Thymus (tissue), 11 donors: Measurements from ENCODE around the gene ATP6V1G1. TPM values are rescaled to one million over a fixed set of nuclear protein-coding genes. Genes with fewer than 3 reads are reported as not detected.
"Not testable (repeated sequence)": the region's sequence is repeated elsewhere in the genome, so short reads cannot be mapped to it uniquely, and the experiment has no call there.

ENCODE experiments used
- DNase-seq, 9 donors: peaks; one replicate each; pipeline ENCODE4 v3.0.0-alpha.2; 2013; ENCODE audit warnings: low spot score in 9 of 9, low read depth in 6 of 9, missing footprints in 1 of 9
- H3K27ac ChIP-seq, 2 donors: one replicate each; pipeline ENCODE4 v1.5.1; 2013; ENCODE audit warnings: control low read depth in 1 of 2, low read depth in 1 of 2, low read length in 1 of 2, mild to moderate bottlenecking in 1 of 2, moderate library complexity in 1 of 2
- H3K27me3 ChIP-seq, 2 donors: one replicate each; pipeline ENCODE4 v1.5.1; 2013; ENCODE audit warnings: low read length in 1 of 2; ENCODE audit not compliant: control insufficient read depth in 2 of 2, insufficient read depth in 1 of 2
- H3K36me3 ChIP-seq, 2 donors: one replicate each; pipeline ENCODE4 v1.5.1; 2013; ENCODE audit warnings: low read length in 1 of 2, mild to moderate bottlenecking in 1 of 2, moderate library complexity in 1 of 2; ENCODE audit not compliant: control insufficient read depth in 2 of 2, insufficient read depth in 2 of 2
- H3K4me1 ChIP-seq, 2 donors: one replicate each; pipeline ENCODE4 v1.5.1; 2013; ENCODE audit warnings: low read length in 2 of 2; ENCODE audit not compliant: control insufficient read depth in 2 of 2, insufficient read depth in 2 of 2
- H3K4me3 ChIP-seq, 2 donors: one replicate each; pipeline ENCODE4 v1.5.1; 2013; ENCODE audit warnings: low read length in 2 of 2, control low read depth in 1 of 2, mild to moderate bottlenecking in 1 of 2
- H3K9me3 ChIP-seq, 2 donors: one replicate each; pipeline ENCODE4 v1.5.1; 2013; ENCODE audit warnings: low read length in 1 of 2, mild to moderate bottlenecking in 1 of 2; ENCODE audit not compliant: control insufficient read depth in 2 of 2, insufficient read depth in 1 of 2
- WGBS: extraction: QIAGEN DNeasy Blood & Tissue Kit; methylation state at CpG from one replicate; pipeline ENCODE4 v1.1.7; 2013; 5-methylcytosine and 5-hydroxymethylcytosine counted together
- polyA plus RNA-seq: library from polyadenylated mRNA; stranded (reverse); fragments of 200-250 nt; gene quantifications from one replicate; pipeline ENCODE4 v1.2.3, GENCODE V29; 2013
- total RNA-seq: library from RNA; stranded (reverse); fragments of 120-200 nt; gene quantifications from one replicate; pipeline ENCODE4 v1.2.4, GENCODE V29; 2013
- donor health status: healthy.

Gene ATP6V1G1
- total and polyA plus RNA-seq, 2 donors, result 168 to 222 TPM

DNA sequence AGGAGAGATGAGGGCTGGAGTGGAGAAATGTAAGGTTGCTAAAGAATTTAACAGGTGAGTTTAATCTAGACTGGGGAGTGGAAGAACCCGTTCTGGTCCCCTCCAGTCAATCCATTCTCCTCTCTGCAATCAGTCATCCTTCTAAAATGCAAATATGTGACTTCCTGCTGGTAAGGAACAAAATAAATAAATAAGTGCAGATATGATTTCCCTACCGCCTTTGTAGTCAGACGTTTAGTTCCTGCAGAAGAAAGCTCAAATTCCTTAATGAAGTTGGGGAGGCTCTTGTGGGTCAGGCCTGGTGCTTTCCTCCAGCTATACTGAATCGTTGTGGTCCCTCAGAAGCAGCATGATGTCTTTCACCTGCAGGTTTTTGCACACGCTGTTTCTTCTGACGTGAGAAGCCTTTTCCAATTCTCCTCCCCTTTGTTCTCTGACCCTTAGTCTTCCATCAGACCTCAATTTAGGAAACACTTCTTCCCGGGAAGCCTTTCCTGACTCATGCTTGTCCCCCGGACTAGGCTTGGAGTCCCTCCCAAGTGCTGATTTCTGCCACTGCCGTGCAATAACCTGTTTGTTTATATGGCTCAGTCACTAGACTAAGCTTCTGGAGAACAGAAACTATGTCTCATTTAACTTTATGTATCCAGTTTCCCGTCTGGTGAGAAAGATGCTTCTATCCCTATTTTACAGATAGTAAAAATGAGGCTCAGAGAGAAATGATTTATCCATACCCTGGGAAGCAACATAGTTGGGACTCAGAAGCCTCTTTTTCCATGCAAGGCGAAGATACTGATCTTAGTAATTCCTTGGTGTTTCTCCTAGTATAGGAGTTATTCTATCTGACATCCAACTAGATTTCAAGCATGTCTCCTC, 1.3 kb downstream of the ATP6V1G1 start:
- DNase-seq, result no peak
- peak overlapping the region in 1 of 2 donors; percentile 84 for H3K27ac ChIP-seq
- H3K4me1 ChIP-seq, result peaks cover 33 to 34% of the 10 kb centered on the region in 2 donors
- no peaks in the 10 kb centered on the region for H3K9me3 ChIP-seq
- H3K4me3 ChIP-seq, result peak overlapping the region; percentile 84 to 99
- 35% methylated on average over 11 of the region's 11 CpGs for WGBS
- peaks cover 14% of the 10 kb centered on the region in 2 donors for H3K36me3 ChIP-seq
- no peaks in the 10 kb centered on the region for H3K27me3 ChIP-seq

DNA sequence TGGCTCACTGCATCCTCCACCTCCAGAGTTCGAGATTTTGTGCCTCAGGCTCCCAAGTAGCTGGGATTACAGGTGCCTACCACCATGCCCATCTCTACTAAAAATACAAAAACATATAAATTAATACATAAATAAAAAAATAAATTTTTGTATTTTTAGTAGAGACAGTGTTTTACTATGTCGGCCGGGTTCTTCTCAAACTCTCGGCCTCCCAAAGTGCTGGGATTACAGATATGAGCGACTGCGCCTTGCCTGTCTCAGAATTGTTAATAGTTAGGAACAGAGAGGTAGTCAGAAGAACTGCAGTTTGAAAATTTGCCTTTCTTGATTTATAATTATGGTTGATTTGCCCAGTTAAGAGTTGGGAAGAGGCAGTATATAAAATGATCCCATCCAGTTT, 2.8 kb downstream of the ATP6V1G1 start:
- H3K27me3 ChIP-seq, result no peaks in the 10 kb centered on the region
- H3K4me3 ChIP-seq, result no peak overlapping the region
- no peaks in the 10 kb centered on the region for H3K9me3 ChIP-seq
- H3K36me3 ChIP-seq, result peaks cover 28% of the 10 kb centered on the region in 2 donors
- WGBS, result 92% methylated on average over 6 of the region's 6 CpGs
- DNase-seq, result no peak
- H3K27ac ChIP-seq, result no peak overlapping the region
- peaks cover 33 to 34% of the 10 kb centered on the region in 2 donors for H3K4me1 ChIP-seq

DNA sequence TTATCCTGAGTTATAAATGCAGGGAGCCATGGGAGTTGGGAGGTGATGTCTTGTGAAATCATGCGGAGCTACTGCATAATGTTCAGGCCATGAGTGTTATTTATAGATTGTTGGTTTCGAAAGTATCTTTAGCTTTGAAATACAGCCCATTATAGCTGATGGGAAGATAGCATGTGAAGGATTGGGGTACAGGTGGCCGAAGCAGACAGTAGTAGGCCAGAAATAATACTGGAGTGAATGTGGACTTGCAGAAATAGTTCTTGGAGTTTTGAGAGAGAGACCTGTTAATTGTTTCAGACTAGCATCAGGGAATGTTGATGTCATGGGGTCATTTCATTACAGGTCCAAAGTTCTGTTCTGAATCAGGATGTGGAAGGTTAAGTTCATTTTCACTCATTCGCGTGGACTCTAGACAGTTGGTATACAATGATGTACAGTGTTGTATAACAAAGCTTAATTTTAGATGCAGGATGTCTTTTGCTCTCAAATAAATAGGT, 3.8 kb downstream of the ATP6V1G1 start:
- Histone ChIP-seq H3K27ac (peak overlapping the region; percentile 77), H3K4me3 (peak overlapping the region in 1 of 2 donors; percentile 39), H3K36me3 (peaks cover 32 to 36% of the 10 kb centered on the region in 2 donors), H3K27me3 (no peaks in the 10 kb centered on the region), H3K4me1 (peaks cover 33 to 34% of the 10 kb centered on the region in 2 donors), H3K9me3 (no peaks in the 10 kb centered on the region)
- 83% methylated on average over 5 of the region's 5 CpGs for WGBS
- DNase-seq, result no peak

DNA sequence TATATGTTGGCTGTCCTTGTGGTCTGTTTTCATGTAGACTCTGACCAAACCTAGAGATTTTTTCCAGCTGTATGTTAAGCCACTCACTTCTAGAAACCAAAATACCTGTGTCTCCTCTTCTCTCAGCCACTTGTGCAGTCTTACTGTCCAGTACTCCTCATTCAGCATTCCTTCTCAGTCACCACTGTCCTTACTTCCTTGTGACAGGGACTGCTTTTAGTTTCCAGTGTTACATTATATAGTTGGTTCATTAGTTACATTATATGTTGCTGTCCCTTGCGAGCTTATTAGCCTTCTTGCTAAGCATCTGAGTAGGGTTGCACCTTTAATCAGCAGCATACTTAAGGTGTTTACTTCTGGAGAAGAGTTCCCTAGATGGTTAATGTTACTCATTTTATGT, 4.3 kb downstream of the ATP6V1G1 start:
- Histone ChIP-seq H3K4me3 (peak overlapping the region in 1 of 2 donors; percentile 39), H3K27ac (peak overlapping the region; percentile 77 to 93), H3K9me3 (no peaks in the 10 kb centered on the region), H3K27me3 (no peaks in the 10 kb centered on the region), H3K36me3 (peaks cover 35 to 41% of the 10 kb centered on the region in 2 donors), H3K4me1 (peaks cover 33 to 34% of the 10 kb centered on the region in 2 donors)
- DNase-seq, result no peak
- 80% methylated on average over 1 of the region's 1 CpG for WGBS

DNA sequence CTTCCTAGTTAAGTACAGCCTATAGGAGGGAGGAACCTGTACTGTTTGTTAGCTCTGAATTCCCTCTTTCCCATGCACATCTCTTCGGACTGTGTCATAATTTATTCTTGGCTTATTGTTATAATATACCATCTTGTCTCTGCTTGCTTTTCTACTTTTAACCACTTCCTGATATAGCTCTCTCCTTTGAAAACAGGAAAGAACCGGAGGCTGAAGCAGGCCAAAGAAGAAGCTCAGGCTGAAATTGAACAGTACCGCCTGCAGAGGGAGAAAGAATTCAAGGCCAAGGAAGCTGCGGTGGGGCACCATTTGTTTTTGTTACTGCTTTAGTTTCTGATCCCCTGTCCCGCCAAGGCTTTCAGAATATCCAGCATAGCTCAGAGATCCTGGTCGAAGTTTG, 4.8 kb downstream of the ATP6V1G1 start:
- WGBS, result 3% methylated on average over 6 of the region's 6 CpGs
- Histone ChIP-seq H3K27ac (peak overlapping the region; percentile 77 to 86), H3K4me3 (peak overlapping the region; percentile 6 to 39), H3K36me3 (peaks cover 38 to 45% of the 10 kb centered on the region in 2 donors), H3K4me1 (peaks cover 28 to 30% of the 10 kb centered on the region in 2 donors), H3K9me3 (no peaks in the 10 kb centered on the region), H3K27me3 (no peaks in the 10 kb centered on the region)
- DNase-seq, result peak in 7 of 9 donors; percentile 44 to 91 (median 73)

DNA sequence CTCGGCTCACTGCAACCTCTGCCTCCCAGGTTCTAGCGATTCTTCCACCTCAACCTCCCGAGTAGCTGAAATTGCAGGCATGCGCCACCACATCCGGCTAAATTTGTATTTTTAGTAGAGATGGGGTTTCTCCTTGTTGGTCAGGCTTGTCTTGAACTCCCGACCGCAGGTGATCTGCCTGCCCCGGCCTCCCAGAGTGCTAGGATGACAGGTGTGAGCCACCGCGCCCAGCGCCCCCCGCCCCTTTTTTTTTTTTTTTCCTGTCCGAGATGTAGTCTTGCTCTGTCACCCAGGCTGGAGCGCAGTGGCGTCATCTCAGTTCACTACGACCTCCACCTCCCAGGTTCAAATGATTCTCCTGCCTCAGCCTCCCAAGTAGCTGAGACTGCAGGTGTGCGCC, 6.6 kb downstream of the ATP6V1G1 start:
- Histone ChIP-seq H3K36me3 (peaks cover 48 to 59% of the 10 kb centered on the region in 2 donors), H3K9me3 (no peaks in the 10 kb centered on the region), H3K27ac (no peak overlapping the region), H3K4me1 (peaks cover 21 to 26% of the 10 kb centered on the region in 2 donors), H3K4me3 (no peak overlapping the region), H3K27me3 (no peaks in the 10 kb centered on the region)
- WGBS, result 97% methylated on average over 17 of the region's 17 CpGs
- DNase-seq, result no peak

DNA sequence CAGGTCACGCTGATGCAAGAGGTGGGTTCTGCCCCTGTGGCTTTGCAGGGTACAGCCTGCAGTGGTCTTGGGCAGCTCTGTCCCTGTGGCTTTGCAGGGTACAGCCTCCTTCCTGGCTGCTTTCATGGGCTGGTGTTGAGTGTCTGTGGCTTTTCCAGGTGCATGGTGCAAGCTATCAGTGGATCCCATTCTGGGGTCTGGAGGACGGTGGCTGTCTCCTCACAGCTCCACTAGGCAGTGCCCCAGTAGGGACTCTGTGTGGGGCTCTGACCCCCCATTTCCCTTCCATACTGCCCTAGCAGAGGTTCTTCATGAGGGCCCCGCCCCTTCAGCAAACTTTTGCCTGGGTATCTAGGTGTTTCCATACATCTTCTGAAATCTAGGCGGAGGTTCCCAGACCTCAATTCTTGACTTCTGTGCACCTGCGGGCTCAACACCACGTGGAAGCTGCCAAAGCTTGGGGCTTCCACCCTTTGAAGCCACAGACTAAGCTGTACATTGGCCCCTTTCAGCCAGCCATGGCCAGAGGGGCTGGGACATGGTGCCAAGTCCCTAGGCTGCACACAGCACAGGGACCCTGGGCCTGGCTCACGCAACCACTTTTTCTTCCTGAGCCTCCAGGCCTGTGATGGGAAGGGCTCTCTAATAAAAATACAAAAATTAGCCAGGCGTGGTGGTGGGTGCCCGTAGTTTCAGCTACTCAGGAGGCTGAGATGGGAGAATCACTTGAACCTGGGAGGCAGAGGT, 13.1 kb downstream of the ATP6V1G1 start:
- WGBS, result 97% methylated on average over 9 of the region's 9 CpGs
- H3K4me3 ChIP-seq, DNase-seq, H3K27me3 ChIP-seq, H3K27ac ChIP-seq, H3K9me3 ChIP-seq, H3K4me1 ChIP-seq: not testable (repeated sequence)
- H3K36me3 ChIP-seq, result peaks cover 29% of the 10 kb centered on the region in 2 donors

DNA sequence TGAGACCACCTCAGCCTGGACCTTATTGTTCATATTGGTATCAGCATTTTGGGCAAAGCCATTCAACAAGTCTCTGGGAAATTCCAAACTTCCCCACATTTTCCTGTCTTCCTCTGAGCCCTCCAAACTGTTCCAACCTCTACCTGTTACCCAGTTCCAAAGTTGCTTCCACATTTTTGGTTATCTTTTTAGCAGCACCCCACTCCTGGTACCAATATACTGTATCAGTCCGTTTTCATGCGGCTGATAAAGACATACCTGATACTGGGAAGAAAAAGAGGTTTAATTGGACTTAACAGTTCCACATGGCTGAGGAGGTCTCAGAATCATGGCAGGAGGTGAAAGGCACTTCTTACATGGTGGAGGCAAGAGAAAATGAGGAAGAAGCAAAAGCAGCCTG, 14.2 kb downstream of the ATP6V1G1 start:
- H3K27me3 ChIP-seq, H3K9me3 ChIP-seq, H3K27ac ChIP-seq, DNase-seq, H3K4me1 ChIP-seq, H3K4me3 ChIP-seq: not testable (repeated sequence)
- WGBS, result 97% methylated on average over 2 of the region's 2 CpGs
- peaks cover 20 to 25% of the 10 kb centered on the region in 2 donors for H3K36me3 ChIP-seq

DNA sequence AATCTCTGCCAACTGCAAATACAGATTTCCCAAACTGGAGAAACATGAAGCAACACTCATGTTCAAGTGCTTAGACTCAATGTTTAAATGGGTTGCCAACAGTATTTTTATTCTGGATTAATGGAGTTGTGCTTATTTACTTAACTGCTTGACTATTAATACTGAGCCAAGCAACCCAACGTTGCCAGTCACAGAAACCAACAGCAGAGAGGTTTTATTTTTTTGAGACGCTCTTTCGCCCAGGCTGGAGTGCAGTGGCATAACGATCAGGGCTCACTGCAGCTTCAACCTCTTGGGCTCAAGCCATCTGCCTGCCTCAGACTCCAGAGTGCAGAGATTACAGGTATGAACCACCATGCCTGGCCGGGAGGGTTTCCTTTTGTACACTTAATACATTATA, 15.1 kb downstream of the ATP6V1G1 start:
- Histone ChIP-seq H3K4me1 (peaks cover 2 to 3% of the 10 kb centered on the region in 2 donors), H3K27ac (no peak overlapping the region), H3K9me3 (peaks cover 0 to 9% of the 10 kb centered on the region in 2 donors), H3K27me3 (no peaks in the 10 kb centered on the region), H3K4me3 (no peak overlapping the region), H3K36me3 (peaks cover 14 to 20% of the 10 kb centered on the region in 2 donors)
- no peak for DNase-seq
- WGBS, result 94% methylated on average over 5 of the region's 5 CpGs
